Measurements from ENCODE around the gene SSR3.

DNA sequence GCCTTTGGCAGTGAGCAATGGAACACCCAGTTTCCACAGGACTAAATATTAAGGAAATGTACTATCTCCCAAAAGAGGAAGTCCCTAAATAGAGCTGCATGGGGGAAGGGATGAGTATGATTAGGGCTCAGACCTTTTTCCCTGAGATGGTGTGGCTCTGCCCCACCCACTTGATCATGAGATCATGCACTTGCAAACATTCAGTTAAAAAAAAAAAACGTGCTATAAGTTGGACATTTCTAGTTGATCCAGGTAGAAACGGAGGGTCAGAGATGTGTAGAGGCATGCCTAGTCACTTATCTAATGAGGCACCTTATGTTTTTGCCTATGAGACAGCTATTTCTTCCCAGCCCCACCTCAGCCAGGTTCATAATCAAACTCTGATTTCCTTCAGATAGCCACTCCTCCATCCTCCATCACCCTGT, 24.5 kb upstream of the SSR3 start:
- TF ChIP-seq, protein P1, sequence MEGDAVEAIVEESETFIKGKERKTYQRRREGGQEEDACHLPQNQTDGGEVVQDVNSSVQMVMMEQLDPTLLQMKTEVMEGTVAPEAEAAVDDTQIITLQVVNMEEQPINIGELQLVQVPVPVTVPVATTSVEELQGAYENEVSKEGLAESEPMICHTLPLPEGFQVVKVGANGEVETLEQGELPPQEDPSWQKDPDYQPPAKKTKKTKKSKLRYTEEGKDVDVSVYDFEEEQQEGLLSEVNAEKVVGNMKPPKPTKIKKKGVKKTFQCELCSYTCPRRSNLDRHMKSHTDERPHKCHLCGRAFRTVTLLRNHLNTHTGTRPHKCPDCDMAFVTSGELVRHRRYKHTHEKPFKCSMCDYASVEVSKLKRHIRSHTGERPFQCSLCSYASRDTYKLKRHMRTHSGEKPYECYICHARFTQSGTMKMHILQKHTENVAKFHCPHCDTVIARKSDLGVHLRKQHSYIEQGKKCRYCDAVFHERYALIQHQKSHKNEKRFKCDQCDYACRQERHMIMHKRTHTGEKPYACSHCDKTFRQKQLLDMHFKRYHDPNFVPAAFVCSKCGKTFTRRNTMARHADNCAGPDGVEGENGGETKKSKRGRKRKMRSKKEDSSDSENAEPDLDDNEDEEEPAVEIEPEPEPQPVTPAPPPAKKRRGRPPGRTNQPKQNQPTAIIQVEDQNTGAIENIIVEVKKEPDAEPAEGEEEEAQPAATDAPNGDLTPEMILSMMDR (IDR thresholded peaks at IDR 0.05): no peak
- no peak for TF ChIP-seq POLR2A (IDR thresholded peaks at IDR 0.05)
